WI38 (cell line): ENCODE data around the gene DUSP5.

ENCODE experiments used
- H3K4me3 ChIP-seq: 2 replicates; pipeline ENCODE4 v1.5.1; 2011; ENCODE audit warnings: low read depth, mild to moderate bottlenecking, control low read depth, low read length
- TF ChIP-seq, protein P1 (sequence below): IDR thresholded peaks from 2 replicates; pipeline ENCODE4 v1.5.1; 2012; ENCODE audit warnings: low read depth, mild to moderate bottlenecking, control low read depth, low read length

Gene DUSP5

DNA sequence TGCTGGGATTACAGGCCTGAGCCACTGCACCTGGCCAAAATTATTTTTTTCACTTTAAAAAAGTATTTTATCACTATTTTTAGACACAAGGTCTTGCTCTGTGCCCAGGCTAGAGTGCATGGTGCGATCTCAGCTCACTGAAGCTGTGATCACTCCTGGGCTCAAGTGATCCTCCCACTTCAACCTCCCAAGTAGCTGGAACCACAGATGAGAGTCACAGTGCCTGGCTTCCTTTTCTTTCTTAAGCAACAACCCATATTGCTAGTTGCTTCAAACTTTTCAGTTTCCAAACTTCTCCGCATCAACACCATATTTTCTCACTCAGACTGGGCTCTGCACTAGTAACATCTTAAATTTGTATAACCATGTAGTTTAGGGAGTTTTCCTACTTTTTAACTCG is 60.3 kb downstream of the DUSP5 start:
- H3K4me3 ChIP-seq: no peak overlapping the region
- TF ChIP-seq, protein P1, sequence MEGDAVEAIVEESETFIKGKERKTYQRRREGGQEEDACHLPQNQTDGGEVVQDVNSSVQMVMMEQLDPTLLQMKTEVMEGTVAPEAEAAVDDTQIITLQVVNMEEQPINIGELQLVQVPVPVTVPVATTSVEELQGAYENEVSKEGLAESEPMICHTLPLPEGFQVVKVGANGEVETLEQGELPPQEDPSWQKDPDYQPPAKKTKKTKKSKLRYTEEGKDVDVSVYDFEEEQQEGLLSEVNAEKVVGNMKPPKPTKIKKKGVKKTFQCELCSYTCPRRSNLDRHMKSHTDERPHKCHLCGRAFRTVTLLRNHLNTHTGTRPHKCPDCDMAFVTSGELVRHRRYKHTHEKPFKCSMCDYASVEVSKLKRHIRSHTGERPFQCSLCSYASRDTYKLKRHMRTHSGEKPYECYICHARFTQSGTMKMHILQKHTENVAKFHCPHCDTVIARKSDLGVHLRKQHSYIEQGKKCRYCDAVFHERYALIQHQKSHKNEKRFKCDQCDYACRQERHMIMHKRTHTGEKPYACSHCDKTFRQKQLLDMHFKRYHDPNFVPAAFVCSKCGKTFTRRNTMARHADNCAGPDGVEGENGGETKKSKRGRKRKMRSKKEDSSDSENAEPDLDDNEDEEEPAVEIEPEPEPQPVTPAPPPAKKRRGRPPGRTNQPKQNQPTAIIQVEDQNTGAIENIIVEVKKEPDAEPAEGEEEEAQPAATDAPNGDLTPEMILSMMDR: no peak

DNA sequence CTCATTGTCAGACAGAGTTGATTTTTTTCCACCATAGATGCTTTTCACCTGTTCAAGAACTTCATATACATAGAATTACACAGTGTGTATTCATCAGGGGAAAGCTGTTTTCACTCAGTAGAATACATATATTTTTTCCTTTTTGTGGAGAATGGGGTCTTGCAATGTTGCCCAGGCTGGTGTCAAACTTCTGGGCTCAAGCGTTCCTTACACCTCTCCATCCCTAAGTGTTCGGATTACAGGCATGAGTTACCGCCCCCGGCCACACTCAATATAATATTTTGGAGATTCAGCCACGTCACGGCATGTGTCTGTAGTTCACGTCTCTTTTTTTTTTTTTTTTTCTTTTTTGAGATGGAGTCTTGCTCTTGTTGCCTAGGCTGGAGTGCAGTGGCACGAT is 62.3 kb downstream of the DUSP5 start:
- H3K4me3 ChIP-seq: no peak overlapping the region
- TF ChIP-seq, protein P1: no peak
